Natural killer cell (primary cell): ENCODE data around the gene SULT4A1. TPM values are rescaled to one million over a fixed set of nuclear protein-coding genes. Genes with fewer than 3 reads are reported as not detected.
A peak's percentile ranks its signal among the peaks of the same experiment; 100 is the strongest.

Source experiments
- ATAC-seq, 3 donors: fragments of 150-1000 bp in 2 of 3; fragments of 200-7000 bp in 1 of 3; cut with Tn5 transposase; 1 replicate in 1 of 3; 2 replicates in 2 of 3; pipeline ENCODE4 v1.10.0; 2021; ENCODE audit warnings: mild to moderate bottlenecking in 2 of 3, moderate library complexity in 2 of 3
- DNase-seq, 2 donors: peaks; one replicate each; pipeline versions ENCODE4 v3.0.0 to v3.0.0-alpha.2; 2013 to 2021; ENCODE audit warnings: mixed read lengths in 1 of 2
- H3K27ac ChIP-seq: one replicate; pipeline ENCODE4 v1.5.1; 2013; ENCODE audit warnings: mild to moderate bottlenecking, low read length
- H3K27me3 ChIP-seq: one replicate; pipeline ENCODE4 v1.6.1; 2013; ENCODE audit warnings: low read length; ENCODE audit not compliant: control insufficient read depth, insufficient read depth
- H3K36me3 ChIP-seq: one replicate; pipeline ENCODE4 v1.6.1; 2013; ENCODE audit warnings: low read length; ENCODE audit not compliant: control insufficient read depth, insufficient read depth
- H3K4me1 ChIP-seq: one replicate; pipeline ENCODE4 v1.6.1; 2013; ENCODE audit warnings: low read length; ENCODE audit not compliant: control insufficient read depth, insufficient read depth
- H3K4me3 ChIP-seq: one replicate; pipeline ENCODE4 v1.5.1; 2013; ENCODE audit warnings: low read length
- H3K9me3 ChIP-seq: one replicate; pipeline ENCODE4 v1.6.1; 2013; ENCODE audit warnings: low read length; ENCODE audit not compliant: control insufficient read depth, insufficient read depth
- H3K27ac Mint-ChIP-seq, 2 donors: one replicate each; pipeline ENCODE4 v1.8.0; 2022; ENCODE audit warnings: mild to moderate bottlenecking in 2 of 2, mixed read lengths in 2 of 2, moderate library complexity in 1 of 2
- H3K27me3 Mint-ChIP-seq, 2 donors: one replicate each; pipeline ENCODE4 v1.8.0; 2022; ENCODE audit warnings: low read depth in 2 of 2, mixed read lengths in 2 of 2
- H3K36me3 Mint-ChIP-seq: one replicate; pipeline ENCODE4 v1.8.0; 2022; ENCODE audit warnings: mixed read lengths
- H3K4me1 Mint-ChIP-seq, 2 donors: one replicate each; pipeline ENCODE4 v1.8.0; 2022; ENCODE audit warnings: mixed read lengths in 2 of 2
- H3K4me3 Mint-ChIP-seq: one replicate; pipeline ENCODE4 v1.8.0; 2022; ENCODE audit warnings: mild to moderate bottlenecking, moderate library complexity, mixed read lengths
- H3K9me3 Mint-ChIP-seq, 2 donors: one replicate each; pipeline ENCODE4 v1.8.0; 2022; ENCODE audit warnings: mixed read lengths in 2 of 2
- CTCF ChIP-seq: fragments of 200-600 bp; IDR thresholded peaks from one replicate; pipeline ENCODE4 v1.8.0; 2022; ENCODE audit warnings: antibody characterized with exemption
- WGBS: methylation state at CpG from one replicate; pipeline ENCODE4 v1.1.7; 2013; ENCODE audit warnings: missing lambda C conversion rate; ENCODE audit not compliant: insufficient coverage; 5-methylcytosine and 5-hydroxymethylcytosine counted together
- intact Hi-C: fragments of 100-400 bp; cut with micrococcal nuclease; formaldehyde crosslinking; loops from one replicate; pipeline ENCODE4 v1.14.2; 2022
- total RNA-seq, 4 donors: library from RNA; stranded (reverse); fragments of 120-200 nt in 1 of 4; gene quantifications; one replicate each; pipeline versions ENCODE4 v1.2.3 to v1.2.4, GENCODE V29; 2013 to 2022

The SULT4A1 gene
- total RNA-seq, 3 donors from 2014 or later (not counting 1 experiment from before 2014, with no cell fraction given), result not detected

GRCh38 chr22:43862882-43863202 lies 529 bp upstream of the SULT4A1 start:
- H3K4me3 ChIP-seq, result no peak overlapping the region
- no peaks in the 10 kb centered on the region for H3K36me3 ChIP-seq
- peaks cover 16% of the 10 kb centered on the region for H3K27me3 ChIP-seq
- H3K27me3 Mint-ChIP-seq, result peaks cover 47 to 48% of the 10 kb centered on the region in 2 donors
- no peaks in the 10 kb centered on the region for H3K4me1 Mint-ChIP-seq
- no peak for TF ChIP-seq CTCF
- H3K36me3 Mint-ChIP-seq, result no peaks in the 10 kb centered on the region
- no peaks in the 10 kb centered on the region for H3K9me3 ChIP-seq
- H3K4me1 ChIP-seq, result no peaks in the 10 kb centered on the region
- H3K27ac ChIP-seq, result no peak overlapping the region
- no peak for ATAC-seq
- DNase-seq, result no peak
- H3K27ac Mint-ChIP-seq, result no peak overlapping the region
- H3K9me3 Mint-ChIP-seq, result no peaks in the 10 kb centered on the region
- intact Hi-C loops, result no loop called here
- H3K4me3 Mint-ChIP-seq, result peak overlapping the region; percentile 71
- WGBS, result 85% methylated on average over 11 of the region's 11 CpGs

- no peaks in the 10 kb centered on the region for H3K36me3 Mint-ChIP-seq
- Histone ChIP-seq H3K36me3 (no peaks in the 10 kb centered on the region), H3K4me1 (no peaks in the 10 kb centered on the region), H3K9me3 (no peaks in the 10 kb centered on the region), H3K4me3 (no peak overlapping the region), H3K27ac (no peak overlapping the region), H3K27me3 (peaks cover 16% of the 10 kb centered on the region)
- no peak for ATAC-seq
- no peak for DNase-seq
- H3K9me3 Mint-ChIP-seq, result no peaks in the 10 kb centered on the region
- no peak for TF ChIP-seq CTCF
- 82% methylated on average over 9 of the region's 9 CpGs for WGBS
- peaks cover 50 to 56% of the 10 kb centered on the region in 2 donors for H3K27me3 Mint-ChIP-seq
- intact Hi-C loops, result no loop called here
- peak overlapping the region; percentile 49 for H3K4me3 Mint-ChIP-seq
- no peak overlapping the region for H3K27ac Mint-ChIP-seq
- H3K4me1 Mint-ChIP-seq, result no peaks in the 10 kb centered on the region
Observed at GRCh38 chr22:43861529-43861928, 784 bp downstream of the SULT4A1 start.

- no peaks in the 10 kb centered on the region for H3K36me3 ChIP-seq
- H3K36me3 Mint-ChIP-seq, result no peaks in the 10 kb centered on the region
- no peak for TF ChIP-seq CTCF
- H3K4me1 ChIP-seq, result no peaks in the 10 kb centered on the region
- no peaks in the 10 kb centered on the region for H3K4me1 Mint-ChIP-seq
- ATAC-seq (no peak), DNase-seq (no peak)
- H3K27ac Mint-ChIP-seq, result no peak overlapping the region
- H3K27me3 Mint-ChIP-seq, result peaks cover 46 to 50% of the 10 kb centered on the region in 2 donors
- peaks cover 16% of the 10 kb centered on the region for H3K27me3 ChIP-seq
- H3K4me3 Mint-ChIP-seq, result no peak overlapping the region
- intact Hi-C loops, result no loop called here
- H3K4me3 ChIP-seq, result no peak overlapping the region
- no peaks in the 10 kb centered on the region for H3K9me3 Mint-ChIP-seq
- H3K27ac ChIP-seq, result no peak overlapping the region
- no peaks in the 10 kb centered on the region for H3K9me3 ChIP-seq
- WGBS, result 93% methylated on average over 12 of the region's 12 CpGs
Observed at GRCh38 chr22:43860831-43861230, 1.5 kb downstream of the SULT4A1 start.

GRCh38 chr22:43860126-43860525 lies 2.2 kb downstream of the SULT4A1 start:
- intact Hi-C loops, result no loop called here
- no peak for TF ChIP-seq CTCF

More at GRCh38 chr22:43860126-43860525, 2.2 kb downstream of the SULT4A1 start:
- Histone ChIP-seq H3K36me3 (no peaks in the 10 kb centered on the region), H3K27ac (no peak overlapping the region), H3K27me3 (peaks cover 16% of the 10 kb centered on the region), H3K4me1 (no peaks in the 10 kb centered on the region), H3K4me3 (no peak overlapping the region), H3K9me3 (no peaks in the 10 kb centered on the region)
- Mint-ChIP-seq H3K27me3 (peaks cover 46 to 47% of the 10 kb centered on the region in 2 donors), H3K4me3 (no peak overlapping the region), H3K27ac (no peak overlapping the region), H3K4me1 (no peaks in the 10 kb centered on the region), H3K36me3 (no peaks in the 10 kb centered on the region), H3K9me3 (no peaks in the 10 kb centered on the region)
- DNase-seq, result no peak
- 78% methylated on average over 11 of the region's 11 CpGs for WGBS
- ATAC-seq, result no peak
